Stimulated activated memory B cell treated with anti-CD40 and anti-IgM and Interleukin-4, amounts not matched to agents 10 μg/mL and 1 μg/mL and 100 μg/mL, for 72 hours (primary cell): ENCODE results near the gene TBC1D22B.

ENCODE experiments used
- ATAC-seq: fragments of 150-1000 bp; cut with Tn5 transposase; 2 replicates; pipeline ENCODE4 v1.10.0; 2021
- H3K27ac Mint-ChIP-seq: one replicate; pipeline ENCODE4 v1.8.0; 2022; ENCODE audit warnings: mild to moderate bottlenecking, mixed read lengths
- H3K27me3 Mint-ChIP-seq: one replicate; pipeline ENCODE4 v1.8.0; 2022; ENCODE audit warnings: mixed read lengths
- H3K36me3 Mint-ChIP-seq: one replicate; pipeline ENCODE4 v1.8.0; 2022; ENCODE audit warnings: mixed read lengths
- H3K4me1 Mint-ChIP-seq: one replicate; pipeline ENCODE4 v1.8.0; 2022; ENCODE audit warnings: mixed read lengths
- H3K4me3 Mint-ChIP-seq: one replicate; pipeline ENCODE4 v1.8.0; 2022; ENCODE audit warnings: mild to moderate bottlenecking, moderate library complexity, mixed read lengths
- H3K9me3 Mint-ChIP-seq: one replicate; pipeline ENCODE4 v1.8.0; 2022; ENCODE audit warnings: mixed read lengths

Gene TBC1D22B

DNA sequence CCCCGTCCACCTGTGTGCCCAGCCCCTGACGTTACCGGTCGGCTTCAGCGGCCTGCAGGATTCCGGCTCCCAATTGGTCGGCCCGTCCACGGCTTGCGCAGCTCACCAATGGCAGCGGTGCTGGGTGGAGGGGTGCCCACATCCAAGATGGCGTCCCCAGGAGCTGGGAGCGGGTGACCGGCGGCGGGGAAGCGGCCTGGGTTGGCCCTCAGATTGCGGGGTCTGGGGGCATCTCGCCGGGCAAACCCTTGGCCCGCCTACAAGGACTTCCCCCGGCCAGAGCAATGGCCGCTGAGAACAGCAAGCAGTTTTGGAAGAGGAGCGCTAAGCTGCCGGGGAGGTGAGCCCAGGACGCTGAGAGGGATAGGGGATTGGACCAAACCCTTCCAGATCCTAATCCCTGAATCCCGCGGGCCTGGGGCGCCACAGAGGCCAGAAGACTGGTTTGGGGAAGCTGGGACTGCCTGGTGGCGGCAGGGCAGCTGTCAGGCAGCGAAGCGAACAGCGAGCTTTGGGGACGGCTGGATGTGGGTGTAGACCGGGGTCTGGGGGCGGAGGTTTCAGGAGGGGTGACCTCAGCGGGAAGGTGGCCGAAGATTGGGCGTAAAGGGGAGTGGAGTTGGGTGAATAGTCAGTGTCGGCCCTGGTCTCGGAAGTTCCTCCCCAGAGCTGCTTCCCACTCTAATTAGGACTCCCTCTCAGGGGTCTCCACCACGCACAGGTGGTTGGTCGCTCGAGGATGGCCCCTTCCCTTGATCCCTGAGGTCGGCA lies at the start of gene TBC1D22B, which contains the start of gene TMEM217:
Gene TBC1D22B (plus strand): TSS at position 139 of the 771 bp plus-strand sequence. CDS start 146 bp downstream, at position 285.
Gene TMEM217 (minus strand): TSS at position 511 of the 771 bp plus-strand sequence. CDS start 39,114 bp downstream, outside the sequence.
- Mint-ChIP-seq H3K27me3 (no peaks in the 10 kb centered on the region), H3K36me3 (no peaks in the 10 kb centered on the region), H3K27ac (peak within 1 kb of the TSS; percentile 97), H3K4me1 (peaks cover 48% of the 10 kb centered on the region), H3K4me3 (peak within 1 kb of the TSS; percentile 94), H3K9me3 (no peaks in the 10 kb centered on the region)
- peak; percentile 100 for ATAC-seq

DNA sequence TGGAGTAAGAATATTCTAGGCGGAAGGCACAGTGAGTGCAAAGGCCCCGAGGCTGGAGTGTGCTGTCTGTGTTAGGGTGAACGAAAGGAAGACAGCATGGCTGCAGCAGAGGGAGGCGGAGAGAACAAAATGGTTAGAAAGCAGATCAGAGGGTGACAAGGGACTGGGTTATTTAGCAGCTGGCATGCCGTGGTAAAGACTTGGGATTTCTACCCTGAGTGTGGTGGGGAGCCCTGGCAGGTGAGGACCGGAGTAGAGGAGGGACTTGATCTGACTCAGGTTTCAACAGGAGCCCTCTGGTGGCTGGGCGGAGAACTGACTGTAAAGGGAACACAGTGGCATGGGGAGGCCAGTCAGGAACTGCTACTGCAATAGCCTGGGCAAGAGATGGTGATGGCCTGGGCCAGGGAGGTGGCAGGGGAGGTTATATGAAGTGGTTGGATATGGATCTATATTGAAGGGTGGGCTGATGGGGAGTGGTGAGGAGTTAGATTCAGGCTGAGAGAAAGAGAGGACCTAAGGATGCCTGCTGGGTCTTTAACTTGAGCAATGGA lies 49.6 kb upstream of the TBC1D22B start:
- Mint-ChIP-seq H3K9me3 (no peaks in the 10 kb centered on the region), H3K27me3 (no peaks in the 10 kb centered on the region), H3K4me3 (no peak overlapping the region), H3K27ac (peak overlapping the region; percentile 4), H3K4me1 (peaks cover 11% of the 10 kb centered on the region), H3K36me3 (no peaks in the 10 kb centered on the region)
- peak; percentile 78 for ATAC-seq

DNA sequence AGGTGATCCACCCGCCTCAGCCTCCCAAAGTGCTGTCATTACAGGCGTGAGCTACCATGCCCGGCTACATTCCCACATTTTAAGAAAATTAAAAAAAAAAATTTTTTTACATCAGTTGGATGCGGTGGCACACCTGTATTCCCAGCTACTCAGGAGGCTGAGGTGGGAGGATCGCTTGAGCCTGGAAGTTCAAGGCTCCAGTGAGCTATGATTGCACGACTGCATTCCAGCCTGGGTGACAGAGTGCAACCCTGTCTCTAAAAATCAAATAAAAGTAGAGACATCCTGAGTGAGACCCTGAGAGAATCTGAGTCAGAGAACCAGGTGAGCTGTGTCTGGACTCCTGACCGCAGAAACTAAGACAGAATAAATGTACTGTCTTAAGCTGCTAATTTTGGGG lies 48.8 kb upstream of the TBC1D22B start:
- Mint-ChIP-seq H3K27me3 (no peaks in the 10 kb centered on the region), H3K4me1 (peaks cover 11% of the 10 kb centered on the region), H3K27ac (no peak overlapping the region), H3K9me3 (no peaks in the 10 kb centered on the region), H3K36me3 (no peaks in the 10 kb centered on the region), H3K4me3 (no peak overlapping the region)
- no peak for ATAC-seq

DNA sequence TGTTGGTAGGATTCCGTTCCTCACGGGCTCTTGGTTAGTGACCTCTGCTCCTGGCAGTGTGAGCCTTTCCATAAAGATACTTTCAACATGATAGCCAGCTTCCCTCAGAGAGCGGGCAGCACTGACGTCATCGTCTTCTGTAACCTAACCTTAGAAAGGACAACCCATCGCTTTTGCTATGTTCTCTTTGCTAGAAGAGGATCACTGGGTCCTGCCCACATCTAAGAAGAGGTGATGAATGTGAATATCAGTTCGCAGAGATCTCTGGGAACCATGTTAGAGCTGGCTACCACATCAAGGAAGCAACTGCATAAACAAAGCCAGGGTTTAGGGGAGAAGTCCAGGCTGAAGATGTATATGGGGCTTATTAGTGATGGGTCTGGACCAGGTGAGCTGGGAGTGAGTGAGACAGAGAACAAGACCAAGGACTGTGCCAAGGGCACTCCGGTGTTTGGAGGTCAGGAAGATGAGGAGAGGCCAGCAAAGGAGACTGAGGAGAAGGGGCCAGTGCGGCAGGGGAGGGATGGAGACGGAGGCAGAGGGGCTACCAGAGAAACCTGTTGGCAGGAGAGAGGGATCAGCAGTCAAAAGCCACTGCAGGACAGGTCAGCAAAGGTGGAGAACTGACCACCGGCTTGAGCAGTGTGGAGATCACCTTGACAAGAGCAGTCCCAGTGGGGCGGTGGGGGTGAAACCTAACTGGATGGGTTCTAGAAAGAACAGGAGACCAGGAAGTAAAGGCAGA lies 47.9 kb upstream of the TBC1D22B start:
- ATAC-seq: no peak
- no peaks in the 10 kb centered on the region for H3K27me3 Mint-ChIP-seq
- no peak overlapping the region for H3K4me3 Mint-ChIP-seq
- H3K4me1 Mint-ChIP-seq: peaks cover 11% of the 10 kb centered on the region
- peak overlapping the region; percentile 7 for H3K27ac Mint-ChIP-seq
- no peaks in the 10 kb centered on the region for H3K9me3 Mint-ChIP-seq
- no peaks in the 10 kb centered on the region for H3K36me3 Mint-ChIP-seq

DNA sequence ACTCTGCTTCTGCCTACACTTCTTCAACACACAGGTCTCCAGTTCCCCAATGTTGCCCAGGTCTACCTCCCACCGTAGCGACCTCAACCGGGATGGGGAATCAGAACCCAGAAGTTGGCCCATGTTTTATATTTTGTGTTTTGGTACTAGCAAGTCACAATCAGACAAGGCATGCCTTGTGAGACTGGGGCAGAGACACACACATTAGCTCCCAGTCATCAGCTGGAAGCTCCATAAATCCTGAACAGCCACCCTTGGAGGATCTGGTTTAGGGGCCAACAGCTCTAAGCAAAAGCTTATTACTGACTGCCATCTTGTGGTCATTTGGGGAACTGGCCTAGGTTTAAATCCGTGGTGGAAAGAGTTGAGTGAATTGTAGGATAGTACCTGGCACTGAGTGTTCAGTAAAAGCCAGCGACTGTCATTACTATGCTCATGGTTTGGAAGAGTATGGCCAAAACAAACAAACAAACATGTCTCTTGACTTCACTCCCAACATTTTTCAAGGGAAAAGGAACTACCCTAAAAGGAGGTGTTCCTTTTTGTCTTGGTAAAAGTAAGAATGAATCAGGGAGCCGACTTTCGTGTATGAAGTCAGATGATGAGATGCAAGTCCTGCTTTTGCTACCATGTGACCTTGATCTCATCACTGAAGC lies 47.1 kb upstream of the TBC1D22B start:
- Mint-ChIP-seq H3K27me3 (no peaks in the 10 kb centered on the region), H3K27ac (no peak overlapping the region), H3K4me3 (no peak overlapping the region), H3K4me1 (peaks cover 11% of the 10 kb centered on the region), H3K9me3 (no peaks in the 10 kb centered on the region), H3K36me3 (no peaks in the 10 kb centered on the region)
- ATAC-seq: peak; percentile 80

DNA sequence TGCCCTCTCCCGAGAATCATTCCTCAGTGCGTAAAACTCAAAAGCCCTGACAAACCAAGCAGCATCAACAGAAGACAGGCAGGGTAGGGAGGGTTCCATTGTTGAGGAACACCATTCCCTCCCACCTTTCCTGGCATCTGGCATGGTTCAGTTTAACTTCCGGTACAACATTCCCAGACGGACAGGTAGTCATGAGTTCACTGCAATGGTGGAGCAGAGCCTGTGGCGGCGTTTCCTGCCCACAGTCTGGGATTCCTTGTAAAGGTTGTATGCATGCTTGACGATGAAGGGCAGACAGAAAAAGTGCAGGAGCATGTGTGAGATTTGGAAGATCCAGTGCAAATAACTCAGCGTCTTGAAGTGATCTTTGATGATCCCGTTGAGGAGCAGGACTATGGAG lies 45.3 kb upstream of the TBC1D22B start:
- Mint-ChIP-seq H3K27ac (no peak overlapping the region), H3K9me3 (no peaks in the 10 kb centered on the region), H3K4me1 (peaks cover 11% of the 10 kb centered on the region), H3K36me3 (no peaks in the 10 kb centered on the region), H3K4me3 (no peak overlapping the region), H3K27me3 (no peaks in the 10 kb centered on the region)
- ATAC-seq: no peak

DNA sequence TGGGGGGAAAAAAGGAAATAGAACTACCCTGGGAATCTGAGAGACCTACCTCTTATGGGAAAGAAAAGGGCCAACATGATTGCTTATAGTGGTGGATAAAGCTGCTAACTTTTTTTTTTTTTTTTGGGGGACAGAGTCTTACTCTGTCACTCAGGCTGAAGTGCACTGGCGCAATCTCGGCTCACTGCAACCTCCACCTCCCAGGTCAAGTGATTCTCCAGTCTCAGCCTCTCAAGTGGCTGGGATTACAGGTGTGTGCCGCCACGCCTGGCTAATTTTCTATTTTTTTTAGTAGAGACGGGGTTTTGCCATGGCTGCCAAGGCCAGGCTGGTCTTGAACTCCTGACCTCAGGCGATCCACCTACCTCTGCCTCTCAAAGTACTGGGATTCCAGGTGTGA lies 39.5 kb upstream of the TBC1D22B start:
- ATAC-seq: no peak
- peaks cover 11% of the 10 kb centered on the region for H3K4me1 Mint-ChIP-seq
- H3K4me3 Mint-ChIP-seq: no peak overlapping the region
- no peaks in the 10 kb centered on the region for H3K9me3 Mint-ChIP-seq
- H3K27me3 Mint-ChIP-seq: no peaks in the 10 kb centered on the region
- no peaks in the 10 kb centered on the region for H3K36me3 Mint-ChIP-seq
- H3K27ac Mint-ChIP-seq: no peak overlapping the region

GRCh38 chr6:37218511-37218910 lies 39.1 kb upstream of the TBC1D22B start:
- ATAC-seq: no peak
- Mint-ChIP-seq H3K36me3 (no peaks in the 10 kb centered on the region), H3K27ac (no peak overlapping the region), H3K27me3 (no peaks in the 10 kb centered on the region), H3K4me1 (peaks cover 13% of the 10 kb centered on the region), H3K4me3 (no peak overlapping the region), H3K9me3 (no peaks in the 10 kb centered on the region)

DNA sequence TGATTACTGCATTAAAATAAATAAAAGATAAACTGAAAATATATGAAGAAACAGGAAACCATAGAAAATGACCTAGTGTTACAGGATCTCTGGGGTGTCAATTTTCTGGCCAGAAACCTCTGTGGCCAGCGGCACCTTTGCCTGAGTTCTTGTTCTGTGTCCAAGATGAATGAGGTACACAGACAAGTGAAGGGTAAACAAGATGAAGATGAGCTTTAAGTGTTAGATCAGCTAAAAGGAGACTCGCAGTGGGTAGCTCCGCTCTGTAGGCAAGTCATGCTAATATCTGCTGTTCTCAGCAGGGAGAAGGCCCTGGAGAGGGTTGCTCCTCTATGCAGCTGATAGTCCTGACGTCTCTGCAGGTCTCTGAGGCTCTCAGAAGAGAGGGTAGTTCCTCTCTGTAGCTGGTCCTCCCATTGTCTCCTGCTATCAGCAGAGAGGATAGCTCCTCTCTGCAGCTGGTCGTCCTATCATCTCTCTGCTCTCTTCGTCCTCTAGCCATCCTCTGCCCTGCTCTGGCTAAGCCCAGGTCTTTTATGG lies 35.9 kb upstream of the TBC1D22B start:
- Mint-ChIP-seq H3K27ac (no peak overlapping the region), H3K36me3 (no peaks in the 10 kb centered on the region), H3K4me1 (peaks cover 13% of the 10 kb centered on the region), H3K27me3 (no peaks in the 10 kb centered on the region), H3K4me3 (peak overlapping the region; percentile 78), H3K9me3 (no peaks in the 10 kb centered on the region)
- ATAC-seq: no peak

DNA sequence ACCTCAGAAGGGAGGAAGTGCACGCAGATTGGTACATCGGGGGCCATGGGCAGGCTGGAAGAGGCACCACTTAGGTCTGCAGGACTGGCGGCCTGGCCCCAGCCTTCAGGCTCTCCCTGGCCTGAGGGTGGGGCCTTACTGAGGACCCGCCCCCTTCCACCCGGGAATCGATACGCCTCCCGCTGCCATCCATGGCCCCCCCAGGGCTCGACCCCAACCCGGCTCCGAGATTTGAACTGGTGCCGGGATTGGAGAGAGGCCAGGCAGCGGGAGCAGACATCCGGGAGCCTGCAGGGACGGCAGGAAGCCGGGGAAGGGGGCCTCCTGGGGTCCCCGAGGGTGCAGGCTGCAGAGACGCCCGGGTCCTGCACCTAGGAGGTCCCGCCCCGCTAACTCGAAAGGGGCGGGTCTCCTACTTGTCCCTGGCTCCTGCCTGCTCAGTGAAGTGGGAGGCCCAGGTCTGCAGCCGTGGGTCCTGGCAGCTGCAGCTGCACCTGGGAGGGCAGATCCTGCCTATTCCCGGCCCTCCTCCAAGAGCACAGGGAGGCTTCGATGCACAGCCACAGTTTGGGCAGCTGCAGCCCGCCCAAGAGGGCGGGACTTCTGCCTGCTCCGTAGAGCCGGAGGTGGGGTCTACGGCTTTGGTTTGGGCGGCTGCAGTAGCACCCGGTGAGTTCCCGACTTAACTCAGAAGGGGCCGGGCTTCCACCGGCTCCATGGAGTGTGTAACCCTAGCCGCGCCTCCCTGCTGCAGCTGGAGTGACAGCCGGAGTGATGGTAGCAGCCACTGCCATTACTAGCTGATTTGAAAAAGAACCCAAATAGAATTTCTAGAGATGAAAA lies 35.2 kb upstream of the TBC1D22B start:
- peaks cover 13% of the 10 kb centered on the region for H3K4me1 Mint-ChIP-seq
- H3K4me3 Mint-ChIP-seq: peak overlapping the region; percentile 78
- H3K9me3 Mint-ChIP-seq: no peaks in the 10 kb centered on the region
- H3K27ac Mint-ChIP-seq: no peak overlapping the region
- H3K36me3 Mint-ChIP-seq: no peaks in the 10 kb centered on the region
- no peaks in the 10 kb centered on the region for H3K27me3 Mint-ChIP-seq
- ATAC-seq: peak; percentile 95

- Mint-ChIP-seq H3K27ac (no peak overlapping the region), H3K36me3 (no peaks in the 10 kb centered on the region), H3K4me3 (peak overlapping the region; percentile 78), H3K27me3 (no peaks in the 10 kb centered on the region), H3K4me1 (peaks cover 13% of the 10 kb centered on the region), H3K9me3 (no peaks in the 10 kb centered on the region)
- ATAC-seq: no peak
Observed at GRCh38 chr6:37222992-37223391, 34.6 kb upstream of the TBC1D22B start.

- Mint-ChIP-seq H3K4me1 (peaks cover 13% of the 10 kb centered on the region), H3K27me3 (no peaks in the 10 kb centered on the region), H3K36me3 (no peaks in the 10 kb centered on the region), H3K9me3 (no peaks in the 10 kb centered on the region), H3K27ac (no peak overlapping the region), H3K4me3 (no peak overlapping the region)
- no peak for ATAC-seq
Observed at GRCh38 chr6:37225350-37226169, 32.0 kb upstream of the TBC1D22B start.

- Mint-ChIP-seq H3K9me3 (no peaks in the 10 kb centered on the region), H3K27ac (no peak overlapping the region), H3K27me3 (no peaks in the 10 kb centered on the region), H3K4me3 (no peak overlapping the region), H3K4me1 (no peaks in the 10 kb centered on the region), H3K36me3 (no peaks in the 10 kb centered on the region)
- ATAC-seq: no peak
Observed at GRCh38 chr6:37230104-37230503, 27.5 kb upstream of the TBC1D22B start.
